Brain microvascular endothelial cell (primary cell): ENCODE results near the gene NOTCH2.

ENCODE experiments used
- DNase-seq: peaks from one replicate; pipeline ENCODE4 v3.0.0-alpha.2; 2020
- H3K27ac ChIP-seq: fragments of 250-450 bp; sonication (Bioruptor Pico); 2 replicates; pipeline ENCODE4 v1.5.1; 2020; ENCODE audit warnings: mild to moderate bottlenecking, moderate library complexity
- H3K27me3 ChIP-seq: fragments of 250-450 bp; sonication (Bioruptor Pico); replicated peaks from 2 replicates; pipeline ENCODE4 v1.5.1; 2020; ENCODE audit warnings: mild to moderate bottlenecking
- H3K36me3 ChIP-seq: fragments of 250-450 bp; sonication (Bioruptor Pico); replicated peaks from 2 replicates; pipeline ENCODE4 v1.5.1; 2020; ENCODE audit warnings: mild to moderate bottlenecking
- H3K4me3 ChIP-seq: 2 replicates; pipeline ENCODE4 v1.5.1; 2011; ENCODE audit warnings: low read depth, mild to moderate bottlenecking, control low read depth, low read length, moderate library complexity
- CTCF ChIP-seq: IDR thresholded peaks from 2 replicates; pipeline ENCODE4 v1.5.1; 2011; ENCODE audit warnings: low read depth, mild to moderate bottlenecking, moderate library complexity, low read length, control low read depth, inconsistent platforms; ENCODE audit errors: missing control alignments
- in situ Hi-C: cut with HindIII; loops from 2 replicates; pipeline ENCODE4 v1.10.0; 2017; ENCODE audit warnings: low sequenced_read_pairs, low pct_ligation_motif_present

NOTCH2 gene

GRCh38 chr1:119929643-119930315 is 139.7 kb downstream of the NOTCH2 start:
- Histone ChIP-seq H3K27me3 (no peaks in the 10 kb centered on the region), H3K27ac (no peak overlapping the region), H3K4me3 (no peak overlapping the region), H3K36me3 (peaks cover 78% of the 10 kb centered on the region)
- in situ Hi-C loops = no loop called here
- DNase-seq = no peak
- TF ChIP-seq CTCF = no peak

- no peak for DNase-seq
- Histone ChIP-seq H3K27me3 (no peaks in the 10 kb centered on the region), H3K4me3 (no peak overlapping the region), H3K27ac (no peak overlapping the region), H3K36me3 (peaks cover 89% of the 10 kb centered on the region)
- no peak for TF ChIP-seq CTCF
- in situ Hi-C loops = no loop called here
Measured at GRCh38 chr1:119926553-119926952, 142.9 kb downstream of the NOTCH2 start.

- in situ Hi-C loops = no loop called here
- H3K36me3 ChIP-seq = peaks cover 97% of the 10 kb centered on the region
- DNase-seq = no peak
- no peak overlapping the region for H3K4me3 ChIP-seq
- H3K27ac ChIP-seq = no peak overlapping the region
- no peaks in the 10 kb centered on the region for H3K27me3 ChIP-seq
- TF ChIP-seq CTCF = no peak
Measured at GRCh38 chr1:119924948-119925898, 144.2 kb downstream of the NOTCH2 start.

GRCh38 chr1:119920104-119920968 is 149.1 kb downstream of the NOTCH2 start:
- no peaks in the 10 kb centered on the region for H3K27me3 ChIP-seq
- no peak for TF ChIP-seq CTCF
- DNase-seq = no peak
- in situ Hi-C loops = no loop called here
- peaks cover 99% of the 10 kb centered on the region for H3K36me3 ChIP-seq
- H3K4me3 ChIP-seq = no peak overlapping the region
- no peak overlapping the region for H3K27ac ChIP-seq

GRCh38 chr1:119919241-119919640 is 150.2 kb downstream of the NOTCH2 start:
- DNase-seq = no peak
- no peak overlapping the region for H3K4me3 ChIP-seq
- H3K36me3 ChIP-seq = peaks cover 99% of the 10 kb centered on the region
- H3K27ac ChIP-seq = no peak overlapping the region
- no peak for TF ChIP-seq CTCF
- in situ Hi-C loops = no loop called here
- no peaks in the 10 kb centered on the region for H3K27me3 ChIP-seq
